HepG2 (cell line): ENCODE results near the gene SLC2A6. TPM values are rescaled to one million over a fixed set of nuclear protein-coding genes. Genes with fewer than 3 reads are reported as not detected.

Experiments
- ATAC-seq: fragments of 200-7000 bp; cut with Tn5 transposase; 3 replicates; pipeline ENCODE4 v1.9.1; 2020; ENCODE audit warnings: mild to moderate bottlenecking, moderate library complexity
- BruUV-seq: library from RNA; stranded (reverse); fragments of 400-500 nt; replicated peaks from 2 replicates; lab custom pipeline; 2021; lab: Mats Ljungman, UMichigan
- CTCF ChIA-PET: fragments of 300-600 bp; formaldehyde crosslinking; extraction: SDS; loops from one replicate; lab custom pipeline; 2021; ENCODE audit warnings: low total read pairs, inconsistent platforms, low intra/inter-chr PET ratio; lab: Yijun Ruan, JAX
- POLR2A ChIA-PET: fragments of 350-600 bp; sonication (Branson Sonifier 250); formaldehyde crosslinking; loops from one replicate; lab custom pipeline; 2020; ENCODE audit warnings: antibody characterized with exemption, inconsistent platforms; lab: Yijun Ruan, JAX
- DNase-seq: peaks from one replicate; pipeline ENCODE4 v3.0.0-alpha.2; 2015; ENCODE audit warnings: low spot score
- FAIRE-seq: peaks from 3 replicates; lab custom pipeline; 2011; peaks lifted over from hg19 to GRCh38; lab: Jason Lieb, UNC
- H2AFZ ChIP-seq: one replicate; pipeline ENCODE4 v1.6.1; 2011; ENCODE audit warnings: low read length, inconsistent platforms
- H3K27ac ChIP-seq: fragments of 300-600 bp; 3 replicates; pipeline ENCODE4 v1.8.0; 2011; ENCODE audit warnings: mixed run types, mild to moderate bottlenecking, mixed read lengths, low read length, inconsistent platforms; ENCODE audit not compliant: insufficient read depth; ENCODE audit errors: extremely low read length
- H3K27me3 ChIP-seq, 2 experiments: fragments of 200-600 bp in 1 of 2; 2 replicates in 1 of 2; 3 replicates in 1 of 2; pipeline versions ENCODE4 v1.6.0 to v1.8.0; 2011; ENCODE audit warnings: low read length in 2 of 2, mild to moderate bottlenecking in 2 of 2, moderate library complexity in 2 of 2, inconsistent platforms in 1 of 2; ENCODE audit not compliant: insufficient read depth in 2 of 2, control insufficient read depth in 1 of 2
- H3K36me3 ChIP-seq, 2 experiments: fragments of 200-600 bp in 1 of 2; replicated peaks in 1 of 2; 2 replicates in 1 of 2; 3 replicates in 1 of 2; pipeline versions ENCODE4 v1.5.1 to v1.8.0; 2011; ENCODE audit warnings: low read length in 2 of 2, inconsistent platforms in 1 of 2; ENCODE audit not compliant: insufficient read depth in 2 of 2, control insufficient read depth in 1 of 2
- H3K4me1 ChIP-seq: 2 replicates; pipeline ENCODE4 v1.5.1; 2012; ENCODE audit warnings: low read length, inconsistent platforms; ENCODE audit not compliant: insufficient read depth
- H3K4me2 ChIP-seq: 2 replicates; pipeline ENCODE4 v1.6.0; 2011; ENCODE audit warnings: low read depth, low read length, inconsistent platforms
- H3K4me3 ChIP-seq, 3 experiments: fragments of 200-600 bp in 1 of 3; sonication (generic), shearing (Covaris generic) in 1 of 3; replicated peaks in 1 of 3; 2 replicates each; pipeline ENCODE4 v1.5.1; 2011 to 2016; ENCODE audit warnings: low read length in 3 of 3, inconsistent platforms in 2 of 3, low read depth in 2 of 3, mild to moderate bottlenecking in 2 of 3, control low read depth in 1 of 3, mixed read lengths in 1 of 3; ENCODE audit not compliant: insufficient read depth in 1 of 3
- H3K79me2 ChIP-seq: one replicate; pipeline ENCODE4 v1.6.1; 2011; ENCODE audit warnings: low read length, inconsistent platforms; ENCODE audit not compliant: insufficient read depth
- H3K9ac ChIP-seq: 2 replicates; pipeline ENCODE4 v1.6.0; 2011; ENCODE audit warnings: mild to moderate bottlenecking, low read depth, low read length, inconsistent platforms; ENCODE audit not compliant: insufficient read depth
- H3K9me3 ChIP-seq: 2 replicates; pipeline ENCODE4 v1.5.1; 2012; ENCODE audit warnings: mild to moderate bottlenecking, low read length
- H4K20me1 ChIP-seq: 2 replicates; pipeline ENCODE4 v1.6.0; 2011; ENCODE audit warnings: inconsistent platforms, mild to moderate bottlenecking, low read length, moderate library complexity; ENCODE audit not compliant: insufficient read depth
- GPBP1L1 ChIP-seq: sonication (generic); formaldehyde crosslinking; IDR thresholded peaks from 2 replicates; pipeline ENCODE4 v1.5.0; 2020; ENCODE audit warnings: mild to moderate bottlenecking, missing genetic modification reagents
- WGBS: methylation state at CpG from one replicate; pipeline ENCODE4 v1.1.6; 2017; ENCODE audit warnings: low lambda C conversion rate; 5-methylcytosine and 5-hydroxymethylcytosine counted together
- in situ Hi-C: cut with HindIII; loops from 2 replicates; pipeline ENCODE4 v1.10.0; 2017; ENCODE audit warnings: low pct_unique_long_range_greater_than_20kb; ENCODE audit not compliant: extremely low pct_ligation_motif_present
- intact Hi-C: fragments of 100-400 bp; cut with micrococcal nuclease; formaldehyde crosslinking; loops from one replicate; pipeline ENCODE4 v1.10.0; 2022; ENCODE audit not compliant: unreplicated experiment
- polyA plus RNA-seq, 8 experiments: library from polyadenylated mRNA; depleted of rRNA in 3 of 8; stranded (reverse) in 7 of 8; unstranded in 1 of 8; fragments of >200 nt; fragmentation: Illumina TruSeq in 4 of 8; extraction: Trizol in 4 of 8; gene quantifications; 2 replicates each; pipeline versions ENCODE4 v1.2.1 to v1.2.3, GENCODE V29; 2011 to 2016; ENCODE audit warnings: low read depth in 4 of 8, missing spikeins in 1 of 8, mixed read lengths in 1 of 8; ENCODE audit not compliant: insufficient read depth in 1 of 8
- total RNA-seq, 5 experiments: library from RNA; depleted of rRNA; stranded (reverse); fragments of >200 nt; fragmentation: Illumina TruSeq; extraction: Trizol; gene quantifications; 2 replicates each; pipeline ENCODE4 v1.2.3, GENCODE V29; 2016; ENCODE audit warnings: low read depth in 1 of 5
- TF ChIP-seq, protein P1 (sequence below): sonication (generic); formaldehyde crosslinking; IDR thresholded peaks from 2 replicates; pipeline ENCODE4 v1.5.0; 2020; ENCODE audit warnings: mild to moderate bottlenecking, missing genetic modification reagents

The SLC2A6 gene
- total and polyA plus RNA-seq, 2 of the 13 experiments (the other 11 are each of a cell fraction or from before 2014, with no cell fraction given), result 4.1 to 15.0 TPM

DNA sequence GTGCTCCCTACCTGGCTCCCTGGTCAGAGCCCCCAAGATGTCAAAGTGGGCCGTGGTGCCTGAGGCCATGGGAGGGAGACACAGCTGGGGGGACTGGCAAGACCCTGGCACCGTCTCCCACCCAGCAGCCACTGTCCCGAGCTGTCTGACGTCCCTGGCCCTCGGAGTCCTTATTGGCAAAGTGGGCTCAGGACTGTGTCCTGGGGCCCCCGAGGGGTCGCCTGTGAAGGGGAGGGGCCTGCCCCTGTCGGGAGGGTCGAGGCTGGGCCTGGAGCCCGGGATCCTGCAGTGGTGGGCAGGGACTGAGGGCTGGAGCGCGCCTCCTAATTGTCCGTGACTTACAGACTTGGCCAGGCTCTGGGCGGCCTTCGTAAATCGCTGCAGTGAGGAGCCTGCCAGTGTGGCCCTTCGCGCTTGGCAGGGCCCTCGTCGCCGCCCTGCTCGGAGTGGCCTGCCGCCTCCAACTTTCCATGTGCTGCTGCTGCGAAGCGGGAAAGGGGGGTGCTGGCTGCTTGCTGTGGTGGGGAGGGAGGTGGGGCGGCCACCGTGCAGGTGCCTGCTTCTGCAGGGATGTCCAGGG lies 32.1 kb upstream of the SLC2A6 start:
- intact Hi-C loops (no loop called here), in situ Hi-C loops (no loop called here)
- Histone ChIP-seq H3K79me2 (no peaks in the 10 kb centered on the region), H3K4me1 (peaks cover 64% of the 10 kb centered on the region), H3K9ac (no peak overlapping the region), H4K20me1 (no peaks in the 10 kb centered on the region), H3K36me3 (no peaks in the 10 kb centered on the region), H3K9me3 (no peaks in the 10 kb centered on the region), H2AFZ (no peak overlapping the region), H3K27ac (no peak overlapping the region), H3K4me3 (no peak overlapping the region), H3K4me2 (no peak overlapping the region), H3K27me3 (peaks cover 3 to 52% of the 10 kb centered on the region in 2 experiments; a peak in 3 of 5 replicates)
- ATAC-seq (no peak), FAIRE-seq (no peak), DNase-seq (no peak)
- POLR2A ChIA-PET, result no interaction called here
- 50% methylated on average over 7 of the region's 27 CpGs for WGBS
- BruUV-seq, result no TSS peak
- TF ChIP-seq, protein P1, sequence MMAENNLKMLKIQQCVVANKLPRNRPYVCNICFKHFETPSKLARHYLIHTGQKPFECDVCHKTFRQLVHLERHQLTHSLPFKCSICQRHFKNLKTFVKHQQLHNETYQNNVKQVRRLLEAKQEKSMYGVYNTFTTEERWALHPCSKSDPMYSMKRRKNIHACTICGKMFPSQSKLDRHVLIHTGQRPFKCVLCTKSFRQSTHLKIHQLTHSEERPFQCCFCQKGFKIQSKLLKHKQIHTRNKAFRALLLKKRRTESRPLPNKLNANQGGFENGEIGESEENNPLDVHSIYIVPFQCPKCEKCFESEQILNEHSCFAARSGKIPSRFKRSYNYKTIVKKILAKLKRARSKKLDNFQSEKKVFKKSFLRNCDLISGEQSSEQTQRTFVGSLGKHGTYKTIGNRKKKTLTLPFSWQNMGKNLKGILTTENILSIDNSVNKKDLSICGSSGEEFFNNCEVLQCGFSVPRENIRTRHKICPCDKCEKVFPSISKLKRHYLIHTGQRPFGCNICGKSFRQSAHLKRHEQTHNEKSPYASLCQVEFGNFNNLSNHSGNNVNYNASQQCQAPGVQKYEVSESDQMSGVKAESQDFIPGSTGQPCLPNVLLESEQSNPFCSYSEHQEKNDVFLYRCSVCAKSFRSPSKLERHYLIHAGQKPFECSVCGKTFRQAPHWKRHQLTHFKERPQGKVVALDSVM (CRISPR knock-in tag), result no peak
- TF ChIP-seq GPBP1L1 (CRISPR knock-in tag), result no peak
- CTCF ChIA-PET, result no interaction called here
